Activated B cell treated with CpG ODN at 0.5 μM for 24 hours (primary cell): ENCODE measurements around the gene ZNF316. TPM values are rescaled to one million over a fixed set of nuclear protein-coding genes. Genes with fewer than 3 reads are reported as not detected.
A peak's percentile ranks its signal among the peaks of the same experiment; 100 is the strongest.
"Not testable (repeated sequence)": the region's sequence is repeated elsewhere in the genome, so short reads cannot be mapped to it uniquely, and the experiment has no call there.

Experiments used
- ATAC-seq: fragments of 200-7000 bp; cut with Tn5 transposase; one replicate; pipeline ENCODE4 v1.10.0; 2021; ENCODE audit warnings: low read depth, mild to moderate bottlenecking, moderate library complexity
- CTCF ChIA-PET: fragments of 350-600 bp; sonication (Branson Sonifier 250); formaldehyde crosslinking; loops from one replicate; lab custom pipeline; 2021; ENCODE audit warnings: antibody characterized with exemption; lab: Charles Lee
- POLR2A ChIA-PET: fragments of 350-600 bp; sonication (Branson Sonifier 250); formaldehyde crosslinking; loops from one replicate; lab custom pipeline; 2021; ENCODE audit warnings: antibody characterized with exemption; lab: Charles Lee
- DNase-seq: peaks from one replicate; pipeline ENCODE4 v3.0.0; 2022
- H3K27ac Mint-ChIP-seq: one replicate; pipeline ENCODE4 v1.8.0; 2020; ENCODE audit warnings: mixed read lengths
- H3K27me3 Mint-ChIP-seq: one replicate; pipeline ENCODE4 v1.8.0; 2021; ENCODE audit warnings: mixed read lengths
- H3K36me3 Mint-ChIP-seq: one replicate; pipeline ENCODE4 v1.8.0; 2021; ENCODE audit warnings: low read depth, mixed read lengths
- H3K4me1 Mint-ChIP-seq: one replicate; pipeline ENCODE4 v1.8.0; 2021; ENCODE audit warnings: mixed read lengths
- H3K4me3 Mint-ChIP-seq: one replicate; pipeline ENCODE4 v1.8.0; 2020; ENCODE audit warnings: mild to moderate bottlenecking, mixed read lengths
- H3K9me3 Mint-ChIP-seq: one replicate; pipeline ENCODE4 v1.8.0; 2020; ENCODE audit warnings: mixed read lengths
- CTCF ChIP-seq: fragments of 200-600 bp; IDR thresholded peaks from one replicate; pipeline ENCODE4 v1.8.0; 2022; ENCODE audit warnings: antibody characterized with exemption, mild to moderate bottlenecking
- intact Hi-C: fragments of 100-400 bp; cut with micrococcal nuclease; formaldehyde crosslinking; loops from one replicate; pipeline ENCODE4 v1.15.1; 2024
- total RNA-seq: library from RNA; stranded (reverse); gene quantifications from 2 replicates; pipeline ENCODE4 v1.2.3, GENCODE V29; 2022

The ZNF316 gene
- total RNA-seq, 1 donor from 2014 or later: 43.8 TPM

GRCh38 chr7:6630007-6630849 lies 6.9 kb upstream of the ZNF316 start:
- no peaks in the 10 kb centered on the region for H3K27me3 Mint-ChIP-seq
- no peak for DNase-seq
- H3K9me3 Mint-ChIP-seq: no peaks in the 10 kb centered on the region
- POLR2A ChIA-PET: no interaction called here
- H3K27ac Mint-ChIP-seq: no peak overlapping the region
- no peak for ATAC-seq
- H3K36me3 Mint-ChIP-seq: no peaks in the 10 kb centered on the region
- H3K4me1 Mint-ChIP-seq: peaks cover 7% of the 10 kb centered on the region
- no peak overlapping the region for H3K4me3 Mint-ChIP-seq
- CTCF ChIA-PET: no interaction called here
- intact Hi-C loops: no loop called here
- no peak for TF ChIP-seq CTCF

- DNase-seq (no peak), ATAC-seq (no peak)
- Mint-ChIP-seq H3K9me3 (no peaks in the 10 kb centered on the region), H3K27ac (no peak overlapping the region), H3K36me3 (no peaks in the 10 kb centered on the region), H3K27me3 (no peaks in the 10 kb centered on the region), H3K4me3 (no peak overlapping the region), H3K4me1 (peaks cover 11% of the 10 kb centered on the region)
- ChIA-PET CTCF (no interaction called here), POLR2A (no interaction called here)
- TF ChIP-seq CTCF: no peak
- intact Hi-C loops: no loop called here
Measured at GRCh38 chr7:6631605-6632004, 5.5 kb upstream of the ZNF316 start.

DNA sequence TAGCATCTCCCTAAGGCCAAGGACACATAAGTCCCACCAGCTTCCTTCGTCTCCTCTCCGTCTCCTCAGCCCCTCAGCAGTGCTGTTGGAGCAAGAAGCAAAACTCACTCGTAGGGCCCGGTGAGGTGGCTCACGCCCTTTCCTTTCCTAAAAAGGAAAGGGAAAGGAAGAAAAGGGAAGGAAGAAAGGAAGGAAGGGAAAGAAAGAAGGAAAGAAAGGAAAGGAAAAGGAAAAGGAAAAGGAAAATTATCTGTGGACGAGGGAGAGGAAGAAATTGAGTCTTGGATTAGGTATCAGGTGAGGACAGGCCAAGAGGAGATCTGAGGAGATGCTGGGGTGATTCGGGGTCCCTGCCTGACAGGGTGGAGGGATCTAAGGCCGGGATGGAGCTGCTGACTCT lies 3.1 kb upstream of the ZNF316 start:
- H3K9me3 Mint-ChIP-seq: no peaks in the 10 kb centered on the region
- H3K36me3 Mint-ChIP-seq: peaks cover under 1% of the 10 kb centered on the region
- H3K27ac Mint-ChIP-seq: peak overlapping the region; percentile 6
- no peak overlapping the region for H3K4me3 Mint-ChIP-seq
- peaks cover 23% of the 10 kb centered on the region for H3K4me1 Mint-ChIP-seq
- ChIA-PET POLR2A (no interaction called here), CTCF (no interaction called here)
- intact Hi-C loops: no loop called here
- ATAC-seq: no peak
- no peak for DNase-seq
- no peak for TF ChIP-seq CTCF
- no peaks in the 10 kb centered on the region for H3K27me3 Mint-ChIP-seq

- intact Hi-C loops, ATAC-seq, H3K9me3 Mint-ChIP-seq, POLR2A ChIA-PET, H3K27me3 Mint-ChIP-seq, DNase-seq, CTCF ChIA-PET, H3K36me3 Mint-ChIP-seq: not testable (repeated sequence)
- H3K4me3 Mint-ChIP-seq: peak overlapping the region; percentile 44
- H3K4me1 Mint-ChIP-seq: peaks cover 27% of the 10 kb centered on the region
- H3K27ac Mint-ChIP-seq: peak overlapping the region; percentile 24
Measured at GRCh38 chr7:6634971-6635370, 2.1 kb upstream of the ZNF316 start.

DNA sequence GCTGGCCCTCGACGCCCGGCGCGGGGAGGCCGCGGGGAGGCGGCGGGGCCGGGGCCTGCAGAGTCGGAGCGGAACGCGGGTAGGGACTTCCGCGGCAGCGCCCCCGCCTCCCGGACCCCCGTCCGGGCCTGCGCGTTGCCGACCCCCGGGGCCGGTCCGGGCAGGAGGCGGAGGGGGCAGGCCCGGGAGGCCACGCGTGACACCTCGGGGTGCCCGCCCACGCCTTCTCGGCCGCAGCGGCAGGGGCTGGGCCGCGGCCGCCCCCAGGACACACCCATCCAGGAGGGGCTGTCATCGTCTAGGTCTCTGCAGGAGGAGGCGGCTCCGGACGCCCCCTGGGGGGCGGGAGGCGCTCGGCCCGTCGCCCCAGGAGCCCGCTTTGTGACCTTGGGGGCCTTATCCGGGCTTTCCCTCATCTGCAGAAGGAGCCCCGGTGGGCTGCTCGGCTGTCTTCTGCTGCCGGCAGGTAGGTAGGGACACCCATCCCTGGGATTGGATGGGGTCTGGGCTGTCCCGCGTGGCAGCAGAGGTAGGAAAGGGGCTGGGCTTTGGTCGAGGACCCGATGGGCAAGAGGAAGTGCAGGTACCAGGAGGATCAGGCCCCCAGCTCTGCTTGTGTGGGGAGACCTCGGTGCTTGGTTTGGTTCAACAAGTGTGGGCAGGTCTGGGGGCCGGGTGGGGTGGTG lies 569 bp downstream of the ZNF316 start:
- ChIA-PET POLR2A (interaction anchor here (0.6 to 1.8 kb wide), 5 partner anchors 16 to 153 kb away, joined by 3 to 6 read pairs (median 5); partner anchors contain the start of genes ZDHHC4 and ZNF12), CTCF (interaction anchor here (1.6 kb wide), 1 partner anchor 48 kb away, joined by 4 read pairs; the partner anchor contains the start of gene INTS15)
- peak overlapping the region; percentile 86 for H3K4me3 Mint-ChIP-seq
- peaks cover 29% of the 10 kb centered on the region for H3K4me1 Mint-ChIP-seq
- H3K9me3 Mint-ChIP-seq: no peaks in the 10 kb centered on the region
- H3K36me3 Mint-ChIP-seq: peaks cover 31% of the 10 kb centered on the region
- no peak for TF ChIP-seq CTCF
- no peaks in the 10 kb centered on the region for H3K27me3 Mint-ChIP-seq
- ATAC-seq: peak; percentile 86
- peak overlapping the region; percentile 76 for H3K27ac Mint-ChIP-seq
- intact Hi-C loops: loop anchor here (1.0 to 2.0 kb wide), 6 partner anchors 21 to 121 kb away; partner anchors contain the start of genes INTS15 and ZDHHC4
- DNase-seq: peak; percentile 68
